HG02642 (cell line): ENCODE measurements around the gene CDCA3.
A peak's percentile ranks its signal among the peaks of the same experiment; 100 is the strongest.

Experiments used
- ATAC-seq: cut with Tn5 transposase; IDR thresholded peaks from one replicate; pipeline ENCODE4 v1.9.1; 2021; ENCODE audit warnings: mild to moderate bottlenecking; ENCODE audit not compliant: unreplicated experiment, poor library complexity

CDCA3 gene

GRCh38 chr12:6836851-6837250, 14.2 kb downstream of the CDCA3 start:
- no peak for ATAC-seq

GRCh38 chr12:6834873-6835272, 16.2 kb downstream of the CDCA3 start:
- ATAC-seq, result no peak

DNA sequence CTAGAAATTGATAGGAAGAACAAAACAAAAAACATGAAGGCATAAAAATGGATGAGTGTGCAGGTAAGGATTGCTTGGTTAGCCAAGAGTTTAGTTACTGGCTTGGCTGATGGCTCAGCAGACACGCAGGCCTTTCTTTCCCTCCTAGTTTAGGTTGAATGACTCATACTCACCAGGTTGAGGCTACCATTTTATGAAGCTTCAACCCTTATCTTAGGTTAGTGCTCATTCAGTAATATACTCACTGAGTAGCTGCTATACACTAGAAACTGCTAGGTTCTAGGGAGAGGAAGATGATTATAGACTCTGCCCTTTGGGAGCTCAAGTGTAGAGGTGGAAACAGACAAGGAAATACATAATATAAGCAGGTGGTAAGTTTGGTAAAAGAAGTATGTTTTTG, 16.8 kb downstream of the CDCA3 start:
- ATAC-seq, result no peak

GRCh38 chr12:6833189-6833890, 17.7 kb downstream of the CDCA3 start:
- ATAC-seq, result no peak

- ATAC-seq, result no peak
Observed at GRCh38 chr12:6832125-6832524, 19.0 kb downstream of the CDCA3 start.

DNA sequence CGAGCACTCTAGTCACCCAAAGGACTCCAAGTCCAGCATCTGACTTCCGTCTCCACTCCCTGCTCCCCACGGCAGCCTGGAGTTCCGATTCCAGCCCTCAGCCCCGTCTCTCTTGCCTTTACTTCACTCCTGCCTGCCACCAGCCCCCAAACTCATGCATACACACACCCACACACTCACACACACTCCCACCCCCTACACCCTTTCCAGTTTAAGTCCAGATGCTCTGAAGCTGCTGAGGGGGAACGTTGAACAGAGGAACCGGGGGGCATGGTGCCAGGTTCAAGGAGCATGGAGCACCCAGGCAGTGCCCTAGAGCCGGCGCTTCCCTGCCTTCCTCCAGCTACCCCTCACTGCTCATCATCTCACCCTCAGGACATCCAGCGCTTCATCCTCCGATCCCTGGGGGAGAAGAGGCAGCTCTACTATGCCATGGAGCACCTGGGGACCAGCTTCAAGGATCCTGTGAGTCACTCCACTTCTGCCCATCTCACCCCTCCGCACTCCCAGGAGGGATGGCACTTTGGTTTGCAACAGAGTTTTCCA, 19.6 kb downstream of the CDCA3 start:
- ATAC-seq, result no peak

- no peak for ATAC-seq
Observed at GRCh38 chr12:6830999-6831398, 20.1 kb downstream of the CDCA3 start.

DNA sequence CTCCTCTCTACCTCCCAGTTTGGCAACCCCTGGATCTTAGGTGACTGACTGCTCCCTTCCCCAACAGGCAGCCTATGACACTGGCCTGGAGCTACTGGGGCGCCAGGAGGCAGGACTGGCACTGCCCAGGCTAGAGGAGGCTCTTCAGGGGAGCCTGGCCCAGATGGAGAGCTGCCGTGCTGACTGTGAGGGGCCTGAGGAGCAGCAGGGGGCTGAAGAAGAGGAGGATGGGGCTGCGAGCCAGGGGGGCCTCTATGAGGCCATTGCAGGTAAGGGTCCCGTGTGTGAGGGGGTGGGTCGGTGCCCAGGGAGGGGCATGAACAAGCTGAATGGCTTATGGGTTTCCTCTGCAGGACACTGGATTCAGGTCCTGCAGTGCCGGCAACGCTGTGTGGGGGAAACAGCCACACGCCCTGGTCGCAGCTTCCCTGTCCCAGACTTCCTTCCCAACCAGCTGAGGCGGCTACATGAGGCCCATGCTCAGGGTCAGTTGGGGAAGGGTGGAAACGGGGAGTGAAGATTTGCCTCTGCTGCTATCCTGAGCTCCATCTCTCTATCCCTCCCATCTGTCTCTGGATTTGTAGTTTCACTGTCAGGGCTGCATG, 20.7 kb downstream of the CDCA3 start:
- ATAC-seq, result no peak

GRCh38 chr12:6829536-6830220, 21.4 kb downstream of the CDCA3 start:
- no peak for ATAC-seq

GRCh38 chr12:6828781-6829535, 22.1 kb downstream of the CDCA3 start:
- no peak for ATAC-seq

DNA sequence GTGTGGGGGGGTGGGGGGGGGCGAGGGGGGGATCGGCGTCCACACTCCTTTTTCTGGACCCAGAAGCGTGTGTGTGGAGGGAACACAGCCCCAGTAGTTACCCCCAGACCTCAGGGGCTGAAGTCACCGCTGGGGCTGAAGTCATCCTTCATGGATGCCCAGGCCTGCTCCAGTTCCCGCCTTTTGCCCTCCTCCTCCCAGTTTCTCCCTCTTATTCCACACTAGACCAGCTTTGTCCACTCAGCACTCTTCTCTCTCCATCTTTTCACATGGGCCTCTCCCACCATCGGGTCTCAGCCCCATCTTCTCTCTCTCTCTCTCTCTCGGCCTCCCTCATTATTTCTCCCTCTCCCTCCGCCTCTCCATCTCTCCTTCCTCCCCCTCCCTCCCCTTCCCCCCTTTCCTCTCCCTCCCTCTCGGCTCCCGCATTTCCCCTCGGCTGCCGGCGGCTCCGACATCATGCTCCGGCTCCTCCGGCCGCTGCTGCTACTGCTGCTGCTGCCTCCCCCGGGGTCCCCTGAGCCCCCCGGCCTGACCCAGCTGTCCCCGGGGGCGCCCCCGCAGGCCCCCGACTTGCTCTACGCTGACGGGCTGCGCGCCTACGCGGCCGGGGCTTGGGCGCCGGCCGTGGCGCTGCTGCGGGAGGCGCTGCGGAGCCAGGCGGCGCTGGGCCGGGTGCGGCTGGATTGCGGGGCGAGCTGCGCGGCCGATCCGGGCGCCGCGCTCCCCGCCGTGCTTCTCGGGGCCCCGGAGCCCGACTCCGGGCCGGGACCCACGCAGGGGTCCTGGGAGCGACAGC, 22.9 kb downstream of the CDCA3 start, which contains the start of gene P3H3:
P3H3 (plus strand) TSS at position 426 of the 799 bp plus-strand sequence; CDS start at position 460, 34 bp downstream.
- no peak for ATAC-seq

- no peak for ATAC-seq
Observed at GRCh38 chr12:6827437-6827911, 23.6 kb downstream of the CDCA3 start.

DNA sequence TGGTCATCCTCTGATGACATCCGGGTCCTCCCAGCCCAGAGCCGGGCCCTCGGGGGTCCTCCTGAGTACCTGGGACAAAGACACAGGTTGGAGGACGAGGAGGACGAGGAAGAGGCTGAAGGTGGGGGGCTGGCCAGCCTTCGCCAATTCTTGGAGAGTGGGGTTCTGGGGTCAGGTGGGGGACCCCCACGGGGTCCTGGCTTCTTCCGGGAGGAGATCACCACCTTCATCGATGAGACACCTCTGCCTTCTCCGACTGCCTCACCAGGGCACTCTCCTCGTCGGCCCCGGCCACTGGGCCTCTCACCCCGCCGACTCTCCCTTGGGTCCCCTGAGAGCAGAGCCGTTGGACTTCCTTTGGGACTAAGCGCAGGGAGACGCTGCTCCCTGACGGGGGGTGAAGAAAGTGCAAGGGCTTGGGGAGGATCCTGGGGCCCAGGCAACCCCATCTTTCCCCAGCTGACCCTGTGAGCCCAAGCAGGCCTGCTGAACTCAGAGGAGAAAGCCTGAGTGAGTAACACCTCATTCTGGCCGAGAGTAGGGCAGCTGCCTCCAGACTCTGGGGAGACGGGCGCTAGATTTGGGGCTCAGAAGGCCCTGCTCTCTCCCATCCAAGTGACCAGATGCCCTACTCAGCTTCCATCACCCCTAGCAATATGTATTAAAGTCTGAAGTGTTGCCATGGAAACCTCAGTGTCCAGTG, 24.2 kb downstream of the CDCA3 start:
- ATAC-seq, result no peak

DNA sequence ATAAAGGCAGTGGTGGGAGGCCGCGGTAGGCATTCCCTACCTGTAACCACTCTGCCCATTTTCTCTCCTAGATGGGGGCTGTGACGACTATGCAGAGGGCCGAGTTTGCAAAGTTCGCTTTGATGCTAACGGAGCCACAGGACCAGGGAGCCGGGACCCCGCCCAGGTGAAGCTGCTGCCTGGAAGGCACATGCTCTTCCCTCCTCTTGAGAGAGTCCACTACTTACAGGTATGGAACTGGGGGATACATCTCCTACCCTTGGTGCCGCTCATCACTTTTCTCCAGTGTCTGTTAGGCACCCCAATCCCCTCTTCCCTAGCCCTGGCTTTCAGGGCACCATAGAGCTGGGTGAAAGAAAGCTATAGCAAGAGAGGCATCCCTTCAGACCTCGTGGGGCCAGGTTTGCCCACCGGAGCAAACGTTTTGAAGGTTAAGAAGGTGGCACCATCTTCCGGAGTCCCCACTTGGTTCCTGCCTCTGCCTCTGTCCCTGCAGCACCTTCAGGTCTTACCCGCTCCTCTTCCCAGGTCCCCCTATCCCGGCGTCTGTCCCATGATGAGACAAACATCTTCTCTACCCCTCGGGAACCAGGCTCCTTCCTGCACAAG, 24.9 kb downstream of the CDCA3 start:
- ATAC-seq, result no peak

DNA sequence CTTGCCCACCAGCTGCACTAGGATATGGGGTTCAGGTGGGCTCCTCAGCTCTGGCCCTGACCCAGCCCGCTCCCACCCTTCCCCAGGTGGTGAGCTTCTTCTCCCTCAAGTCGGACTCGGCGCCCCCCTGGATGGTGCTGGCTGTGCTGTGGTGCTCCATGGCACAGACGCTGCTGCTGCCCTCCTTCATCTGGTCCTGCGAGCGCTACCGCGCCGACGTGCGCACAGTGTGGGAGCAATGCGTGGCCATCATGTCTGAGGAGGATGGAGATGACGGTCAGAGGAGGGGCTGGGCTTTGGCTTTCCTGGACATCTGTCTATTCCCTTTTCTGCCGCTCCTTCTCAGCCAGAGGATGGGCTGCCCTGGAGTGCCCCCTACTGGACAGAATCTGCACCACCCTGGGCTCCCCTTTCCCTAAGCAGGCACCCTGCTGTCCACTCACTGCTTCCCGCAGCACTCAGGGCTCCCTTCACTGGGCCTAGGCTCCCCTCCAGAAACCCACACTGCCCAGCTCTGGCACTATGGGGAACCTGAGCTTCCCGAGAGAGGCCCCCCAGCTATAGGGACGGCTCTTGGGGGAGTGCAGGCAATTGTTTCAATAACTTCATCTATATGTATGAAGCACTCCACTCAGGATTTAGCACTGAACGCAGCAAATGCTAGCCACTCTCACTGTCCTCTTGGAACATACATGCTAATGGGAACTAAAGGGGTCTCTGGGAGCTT, 25.5 kb downstream of the CDCA3 start:
- peak; percentile 41 for ATAC-seq

DNA sequence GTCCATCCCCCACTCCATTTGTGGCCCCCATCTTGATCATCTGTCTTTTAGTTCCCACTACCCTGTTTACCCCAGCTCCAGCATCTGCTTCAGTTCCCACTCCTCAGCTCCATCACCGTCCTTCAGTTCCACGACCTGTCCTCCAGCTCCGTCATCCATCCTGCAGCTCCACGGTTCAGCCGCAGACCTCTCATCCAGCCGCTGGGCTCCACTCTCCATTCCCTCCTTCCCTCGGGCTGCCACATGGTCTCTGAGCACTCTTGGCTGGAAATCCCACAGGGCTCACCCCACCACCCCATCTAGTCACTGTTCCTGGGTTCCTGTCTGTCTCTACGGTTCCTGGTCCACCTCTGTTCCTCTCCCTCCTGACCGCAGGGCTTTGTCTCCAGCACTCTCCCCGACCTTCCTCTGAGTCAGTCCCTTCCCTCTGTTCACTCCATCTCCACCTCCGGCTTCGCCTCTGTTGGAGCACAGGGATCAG, 26.1 kb downstream of the CDCA3 start:
- no peak for ATAC-seq

DNA sequence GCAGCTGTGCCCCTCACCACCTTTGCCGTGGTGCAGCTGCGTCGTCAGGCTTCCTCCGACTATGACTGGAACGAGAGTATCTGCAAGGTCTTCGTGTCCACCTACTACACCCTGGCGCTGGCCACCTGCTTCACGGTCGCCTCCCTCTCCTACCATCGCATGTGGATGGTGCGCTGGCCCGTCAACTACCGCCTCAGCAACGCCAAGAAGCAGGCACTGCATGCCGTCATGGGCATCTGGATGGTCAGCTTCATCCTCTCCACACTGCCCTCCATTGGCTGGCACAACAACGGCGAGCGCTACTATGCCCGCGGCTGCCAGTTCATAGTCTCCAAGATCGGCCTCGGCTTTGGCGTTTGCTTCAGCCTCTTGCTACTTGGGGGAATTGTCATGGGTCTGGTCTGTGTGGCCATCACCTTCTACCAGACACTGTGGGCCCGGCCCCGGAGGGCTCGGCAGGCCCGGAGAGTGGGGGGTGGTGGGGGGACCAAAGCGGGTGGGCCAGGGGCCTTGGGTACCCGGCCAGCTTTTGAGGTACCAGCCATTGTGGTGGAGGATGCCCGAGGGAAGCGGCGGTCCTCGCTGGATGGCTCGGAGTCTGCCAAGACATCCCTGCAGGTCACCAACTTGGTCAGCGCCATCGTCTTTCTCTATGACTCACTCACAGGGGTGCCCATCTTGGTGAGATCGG, 26.9 kb downstream of the CDCA3 start:
- ATAC-seq, result no peak
